ENCODE data around the gene RNF31.

Gene RNF31

DNA sequence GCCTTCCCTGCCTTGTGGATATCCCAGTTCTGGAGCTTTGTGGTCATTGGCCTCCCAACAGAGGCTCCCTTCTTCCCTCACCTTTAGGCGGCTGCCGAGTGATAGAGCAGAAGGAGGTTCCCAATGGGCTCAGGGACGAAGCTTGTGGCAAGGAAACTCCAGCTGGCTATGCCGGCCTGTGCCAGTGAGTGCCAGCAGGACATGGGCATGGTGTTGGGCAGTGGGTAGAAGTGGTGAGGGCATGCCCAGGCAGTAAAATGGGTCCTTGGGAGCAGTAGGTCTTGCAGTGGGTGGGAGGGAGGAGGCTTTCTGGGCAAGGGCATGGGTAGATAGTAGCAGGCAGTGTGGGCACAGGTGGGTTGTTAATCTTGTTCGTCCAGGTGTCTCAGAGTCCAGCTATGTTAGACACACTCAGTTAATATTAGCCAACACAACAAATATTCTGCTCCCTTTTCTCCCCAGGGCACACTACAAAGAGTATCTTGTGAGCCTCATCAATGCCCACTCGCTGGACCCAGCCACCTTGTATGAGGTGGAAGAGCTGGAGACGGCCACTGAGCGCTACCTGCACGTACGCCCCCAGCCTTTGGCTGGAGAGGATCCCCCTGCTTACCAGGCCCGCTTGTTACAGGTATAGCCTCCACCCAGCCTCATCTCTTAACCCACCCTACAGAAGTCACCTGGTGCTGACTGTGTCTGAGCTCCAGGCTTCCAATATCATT is 12.6 kb downstream of the RNF31 start:
- no peak for DNase-seq (ENCODE audit: low spot score)

DNA sequence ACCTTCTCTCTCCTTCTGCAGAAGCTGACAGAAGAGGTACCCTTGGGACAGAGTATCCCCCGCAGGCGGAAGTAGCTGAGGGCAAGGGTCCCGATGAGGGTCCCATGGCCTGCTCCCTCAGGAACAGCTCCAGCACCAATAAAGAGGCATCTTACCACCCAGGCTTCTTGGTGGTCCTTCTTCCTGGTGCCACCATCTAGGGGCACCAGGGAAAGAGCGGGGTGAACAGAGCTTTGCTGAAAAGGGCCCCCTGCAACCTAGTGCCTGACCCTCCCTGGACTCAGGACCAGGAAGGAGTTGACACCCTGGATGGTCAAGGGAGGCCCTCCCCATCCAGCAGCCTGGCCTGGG is 13.2 kb downstream of the RNF31 start:
- DNase-seq (ENCODE audit: low spot score) = no peak

DNA sequence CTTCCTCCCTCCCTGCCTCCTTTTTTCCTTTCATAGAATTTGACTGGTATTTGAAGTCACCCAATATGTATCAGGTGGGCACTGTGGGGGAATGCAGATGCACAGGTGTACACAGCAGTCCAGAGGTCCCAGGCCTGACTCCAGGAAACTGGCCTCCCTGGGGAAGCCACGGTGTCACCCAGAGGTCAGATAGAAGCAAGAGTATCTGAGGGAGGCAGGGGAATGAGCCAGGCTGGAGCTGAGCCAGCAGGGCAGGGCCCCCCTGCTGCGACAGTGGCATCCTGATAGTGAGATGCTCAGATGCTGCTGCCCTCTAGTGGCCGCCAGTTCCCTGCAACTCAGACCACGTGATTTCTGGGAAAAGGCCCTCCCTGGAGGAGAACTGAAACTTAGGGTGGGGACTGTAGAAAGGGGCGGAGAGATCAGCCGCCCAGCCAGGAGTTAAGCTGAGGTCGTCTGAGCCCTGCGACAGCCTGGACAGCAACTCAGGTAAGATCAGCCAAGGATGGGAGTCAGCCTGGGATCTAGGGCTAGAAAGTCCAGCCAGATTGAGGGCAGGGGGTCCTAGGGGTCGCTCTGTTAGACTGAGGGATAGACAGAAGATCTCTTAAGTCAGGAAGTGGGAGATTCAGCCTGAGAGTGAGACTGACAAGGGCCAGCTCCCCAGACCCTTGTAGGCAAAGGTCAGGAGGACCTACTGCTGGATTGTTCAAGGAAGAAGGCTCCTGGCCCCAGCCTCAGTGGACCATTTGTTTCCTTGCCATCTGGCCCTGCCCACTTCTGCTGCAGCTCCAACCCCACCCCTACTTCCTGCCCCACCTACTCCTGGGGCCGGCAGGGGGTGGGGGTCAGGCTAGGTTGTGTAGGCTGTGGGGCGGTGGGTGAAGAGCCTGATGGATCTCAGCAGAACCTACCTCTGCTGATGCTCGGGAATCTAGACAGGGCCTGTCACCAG is 13.8 kb downstream of the RNF31 start, which contains the start of gene IRF9:
Gene IRF9 (plus strand): TSS at position 416 of the 955 bp plus-strand sequence. CDS start 880 bp downstream, outside the sequence.
- peak; percentile 97 for DNase-seq (ENCODE audit: low spot score)

DNA sequence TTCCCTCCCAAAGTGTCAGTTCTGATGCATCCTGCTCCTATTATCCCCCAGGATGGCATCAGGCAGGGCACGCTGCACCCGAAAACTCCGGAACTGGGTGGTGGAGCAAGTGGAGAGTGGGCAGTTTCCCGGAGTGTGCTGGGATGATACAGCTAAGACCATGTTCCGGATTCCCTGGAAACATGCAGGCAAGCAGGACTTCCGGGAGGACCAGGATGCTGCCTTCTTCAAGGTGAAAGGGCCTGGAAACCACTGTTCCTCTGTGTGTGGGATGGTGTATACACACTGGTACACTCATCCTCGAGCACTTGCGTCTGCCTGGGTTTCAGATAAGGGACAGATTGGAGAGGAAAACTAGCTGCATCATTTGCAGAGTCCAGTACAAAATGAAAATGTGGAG is 14.8 kb downstream of the RNF31 start:
- no peak for DNase-seq (ENCODE audit: low spot score)

DNA sequence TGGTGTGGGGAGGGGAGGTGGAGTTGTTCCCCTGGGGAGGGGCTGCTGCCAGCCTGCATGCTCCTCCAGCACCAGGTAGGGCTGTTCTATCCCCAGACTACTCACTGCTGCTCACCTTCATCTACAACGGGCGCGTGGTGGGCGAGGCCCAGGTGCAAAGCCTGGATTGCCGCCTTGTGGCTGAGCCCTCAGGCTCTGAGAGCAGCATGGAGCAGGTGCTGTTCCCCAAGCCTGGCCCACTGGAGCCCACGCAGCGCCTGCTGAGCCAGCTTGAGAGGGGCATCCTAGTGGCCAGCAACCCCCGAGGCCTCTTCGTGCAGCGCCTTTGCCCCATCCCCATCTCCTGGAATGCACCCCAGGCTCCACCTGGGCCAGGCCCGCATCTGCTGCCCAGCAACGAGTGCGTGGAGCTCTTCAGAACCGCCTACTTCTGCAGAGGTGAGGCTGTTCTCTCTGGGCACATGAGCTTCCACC is 17.3 kb downstream of the RNF31 start:
- no peak for DNase-seq (ENCODE audit: low spot score)

DNA sequence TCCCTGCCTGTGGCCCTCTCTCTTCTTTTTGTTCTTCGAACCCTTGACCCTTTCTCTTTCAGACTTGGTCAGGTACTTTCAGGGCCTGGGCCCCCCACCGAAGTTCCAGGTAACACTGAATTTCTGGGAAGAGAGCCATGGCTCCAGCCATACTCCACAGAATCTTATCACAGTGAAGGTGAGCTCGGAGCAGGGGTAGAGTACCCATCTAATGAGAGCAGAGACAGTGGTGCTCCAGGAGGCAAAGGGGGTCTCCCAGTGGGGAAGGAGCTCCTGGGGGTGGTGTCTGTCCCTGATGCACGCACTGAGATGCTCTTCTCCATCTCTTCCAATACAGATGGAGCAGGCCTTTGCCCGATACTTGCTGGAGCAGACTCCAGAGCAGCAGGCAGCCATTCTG is 18.5 kb downstream of the RNF31 start:
- no peak for DNase-seq (ENCODE audit: low spot score)

DNA sequence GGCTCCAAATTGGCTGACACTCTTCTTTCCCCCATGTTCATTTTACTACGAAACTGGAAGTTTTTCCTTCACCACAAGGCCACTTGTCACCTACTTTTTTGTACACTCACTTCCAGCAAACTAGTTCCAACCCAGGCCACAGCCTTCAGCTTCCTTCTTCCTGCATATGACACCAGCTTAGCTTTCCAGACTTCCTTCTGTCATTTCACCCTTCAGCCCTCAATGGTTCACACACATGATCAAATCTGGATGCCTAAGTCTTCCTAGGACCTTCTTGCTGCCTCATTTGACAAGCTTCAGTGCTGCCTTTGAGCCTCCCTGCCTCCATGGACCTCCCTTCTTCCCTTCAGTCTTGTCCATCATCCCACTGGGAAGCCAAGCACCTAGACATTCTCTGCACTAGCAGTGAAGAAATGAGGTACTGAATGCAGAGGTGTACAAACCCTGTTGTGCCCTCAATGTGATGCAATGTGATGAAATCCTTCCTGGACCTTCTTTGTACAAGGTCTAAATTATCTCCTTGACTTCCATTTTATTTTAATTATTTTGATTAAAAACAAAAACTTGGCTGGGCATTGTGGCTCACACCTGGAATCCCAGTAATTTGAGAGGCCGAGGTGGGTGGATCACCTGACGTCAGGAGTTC is 20.3 kb downstream of the RNF31 start:
- no peak for DNase-seq (ENCODE audit: low spot score)

DNA sequence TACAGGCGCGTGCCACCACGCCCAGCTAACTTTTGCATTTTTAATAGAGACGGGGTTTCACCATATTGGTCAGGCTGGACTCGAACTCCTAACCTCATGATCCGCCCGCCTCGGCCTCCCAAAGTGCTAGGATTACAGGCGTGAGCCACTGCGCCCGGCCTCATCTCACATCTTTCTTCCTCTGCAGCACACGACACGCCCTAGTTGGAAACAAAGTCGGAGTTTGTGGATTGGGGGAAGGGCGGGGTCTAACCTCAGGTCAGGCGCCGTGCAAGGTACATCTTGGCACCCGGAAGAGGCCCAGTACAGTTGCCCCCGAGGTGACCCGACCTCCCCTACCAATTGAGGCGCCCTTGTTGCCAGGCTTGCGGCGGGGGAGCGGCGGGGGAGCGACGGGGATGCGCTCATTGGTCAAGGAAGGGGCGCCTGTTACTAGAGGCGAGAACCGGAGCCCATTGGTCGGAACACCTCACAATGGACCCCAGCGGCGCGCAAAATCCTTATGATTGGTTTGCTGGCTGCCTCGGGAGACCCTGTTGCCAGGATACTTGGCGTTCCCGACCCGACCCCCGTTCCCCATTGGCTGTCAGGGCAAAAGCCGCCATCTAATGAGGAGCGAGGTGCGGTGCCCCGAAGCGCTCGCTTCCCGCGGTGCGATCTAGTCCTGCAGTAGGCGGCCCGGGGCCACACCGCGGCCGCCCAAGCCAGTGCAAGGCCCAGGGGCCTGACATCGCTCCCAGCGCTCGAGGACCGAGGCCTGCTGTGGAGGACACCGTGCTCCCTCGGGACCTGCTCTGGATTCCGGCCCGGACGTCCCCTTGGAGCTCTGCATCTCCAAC is 24.3 kb downstream of the RNF31 start, which contains the start of gene REC8:
Gene REC8 (plus strand): TSS at position 659 of the 839 bp plus-strand sequence. CDS start 473 bp downstream, outside the sequence.
- no peak for DNase-seq (ENCODE audit: low spot score)

DNA sequence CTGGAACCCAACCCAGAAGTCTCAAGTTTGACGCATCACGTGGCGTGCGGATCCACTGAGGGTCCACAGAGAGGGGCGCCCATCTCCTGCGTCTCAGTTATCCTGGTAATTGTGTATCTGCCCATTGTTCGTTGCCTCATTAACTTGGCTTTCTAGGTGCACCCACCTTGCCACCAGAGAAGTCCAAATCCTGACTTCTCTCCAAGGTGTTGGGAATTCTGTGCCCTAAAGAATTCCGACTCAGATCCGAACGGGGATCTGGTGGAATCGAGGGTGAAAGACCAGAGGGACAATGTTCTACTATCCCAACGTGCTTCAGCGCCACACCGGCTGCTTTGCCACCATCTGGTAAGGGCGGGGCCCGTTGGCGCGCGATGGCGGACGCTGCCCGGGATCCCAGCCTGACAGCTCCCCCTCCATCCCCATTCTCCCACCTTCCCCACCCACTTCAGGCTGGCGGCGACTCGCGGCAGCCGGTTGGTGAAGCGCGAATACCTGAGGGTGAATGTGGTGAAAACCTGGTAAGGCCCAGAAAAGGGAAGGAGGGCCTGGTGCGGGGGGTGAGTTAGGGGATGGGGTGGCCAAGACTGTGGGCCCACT is 25.1 kb downstream of the RNF31 start:
- DNase-seq (ENCODE audit: low spot score) = no peak

DNA sequence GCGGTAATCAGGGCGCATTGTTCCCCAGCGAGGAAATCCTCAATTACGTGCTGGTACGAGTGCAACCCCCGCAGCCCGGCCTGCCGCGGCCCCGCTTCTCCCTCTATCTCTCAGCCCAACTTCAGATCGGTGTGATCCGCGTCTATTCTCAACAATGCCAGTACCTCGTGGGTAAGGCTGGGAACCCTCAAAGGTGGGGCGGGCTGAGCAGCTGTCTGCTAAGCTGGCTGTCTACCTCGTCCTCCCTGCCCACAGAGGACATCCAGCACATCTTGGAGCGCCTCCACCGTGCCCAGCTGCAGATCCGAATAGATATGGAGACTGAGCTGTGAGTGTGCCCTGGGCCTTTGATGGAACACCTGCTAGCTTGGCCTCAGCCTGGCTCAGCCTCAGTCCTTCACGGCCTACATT is 25.6 kb downstream of the RNF31 start:
- no peak for DNase-seq (ENCODE audit: low spot score)

DNA sequence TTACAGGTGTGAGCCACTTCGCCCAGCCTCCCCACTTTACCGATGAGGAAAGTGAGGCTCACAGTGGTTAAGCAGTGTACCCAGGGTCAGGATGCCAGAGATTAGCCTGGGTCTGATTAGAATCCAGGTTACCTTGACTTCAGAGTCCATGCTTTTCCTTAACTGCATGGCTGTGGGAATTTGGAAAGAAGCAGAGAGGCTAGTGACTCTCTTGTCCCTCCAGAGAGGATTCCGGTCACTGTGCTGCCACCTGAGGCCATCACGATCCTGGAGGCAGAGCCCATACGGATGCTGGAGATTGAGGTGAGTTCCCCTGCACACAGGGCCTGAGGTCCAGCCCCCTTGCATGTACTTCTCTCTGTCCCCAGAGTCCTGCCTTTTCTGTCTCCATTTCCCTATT is 29.3 kb downstream of the RNF31 start:
- DNase-seq (ENCODE audit: low spot score) = no peak

DNA sequence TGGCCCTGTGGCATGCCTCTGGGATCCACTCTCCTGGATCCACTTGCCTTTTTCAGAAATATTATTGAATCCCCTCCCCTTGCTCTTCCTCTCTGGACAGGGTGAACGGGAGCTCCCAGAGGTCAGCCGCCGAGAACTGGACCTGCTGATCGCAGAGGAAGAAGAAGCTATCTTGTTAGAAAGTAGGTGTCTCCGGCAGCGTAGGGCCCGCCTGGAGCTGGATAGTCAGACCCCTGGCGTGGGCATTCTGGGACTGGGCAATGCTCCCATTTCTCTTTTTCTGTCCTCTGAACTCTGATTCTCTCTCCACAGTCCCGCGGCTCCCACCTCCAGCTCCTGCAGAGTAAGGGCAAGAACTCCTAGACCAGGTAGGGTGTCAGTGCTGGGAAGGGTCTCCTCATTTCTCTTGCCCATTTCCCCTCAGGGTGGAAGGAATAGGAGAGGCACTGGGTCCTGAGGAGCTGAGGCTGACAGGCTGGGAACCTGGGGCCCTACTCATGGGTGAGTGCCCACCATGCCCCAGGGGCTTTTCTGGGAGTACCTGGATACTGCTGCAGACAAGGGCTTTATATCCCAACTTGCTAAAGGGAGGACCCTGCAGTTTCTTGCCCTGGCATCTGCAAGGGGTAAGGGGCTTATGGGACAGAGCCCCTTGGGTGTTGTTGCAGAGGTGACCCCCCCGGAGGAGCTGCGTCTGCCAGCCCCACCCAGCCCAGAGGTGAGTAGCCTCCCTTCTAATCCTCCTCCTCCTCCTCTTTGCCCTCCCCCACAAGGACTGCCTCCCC is 29.9 kb downstream of the RNF31 start:
- no peak for DNase-seq (ENCODE audit: low spot score)

DNA sequence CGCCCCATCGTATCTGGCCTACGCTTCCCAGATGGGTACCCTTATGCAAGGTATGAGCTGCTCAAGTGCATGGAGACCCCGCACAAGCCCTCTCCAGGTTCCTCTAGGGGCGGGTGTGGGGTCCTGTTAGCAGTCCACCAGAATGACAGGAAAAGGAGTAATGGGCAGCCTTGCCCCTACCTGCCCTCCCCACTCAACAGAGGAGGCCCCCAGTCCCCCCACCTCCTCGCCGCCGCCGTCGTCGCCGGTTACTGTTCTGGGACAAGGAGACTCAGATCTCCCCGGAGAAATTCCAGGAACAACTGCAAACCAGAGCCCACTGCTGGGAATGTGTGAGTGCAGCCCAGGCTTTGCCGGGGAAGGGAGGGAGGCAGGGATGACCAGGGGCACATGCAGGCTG is 30.6 kb downstream of the RNF31 start:
- DNase-seq (ENCODE audit: low spot score) = no peak

DNA sequence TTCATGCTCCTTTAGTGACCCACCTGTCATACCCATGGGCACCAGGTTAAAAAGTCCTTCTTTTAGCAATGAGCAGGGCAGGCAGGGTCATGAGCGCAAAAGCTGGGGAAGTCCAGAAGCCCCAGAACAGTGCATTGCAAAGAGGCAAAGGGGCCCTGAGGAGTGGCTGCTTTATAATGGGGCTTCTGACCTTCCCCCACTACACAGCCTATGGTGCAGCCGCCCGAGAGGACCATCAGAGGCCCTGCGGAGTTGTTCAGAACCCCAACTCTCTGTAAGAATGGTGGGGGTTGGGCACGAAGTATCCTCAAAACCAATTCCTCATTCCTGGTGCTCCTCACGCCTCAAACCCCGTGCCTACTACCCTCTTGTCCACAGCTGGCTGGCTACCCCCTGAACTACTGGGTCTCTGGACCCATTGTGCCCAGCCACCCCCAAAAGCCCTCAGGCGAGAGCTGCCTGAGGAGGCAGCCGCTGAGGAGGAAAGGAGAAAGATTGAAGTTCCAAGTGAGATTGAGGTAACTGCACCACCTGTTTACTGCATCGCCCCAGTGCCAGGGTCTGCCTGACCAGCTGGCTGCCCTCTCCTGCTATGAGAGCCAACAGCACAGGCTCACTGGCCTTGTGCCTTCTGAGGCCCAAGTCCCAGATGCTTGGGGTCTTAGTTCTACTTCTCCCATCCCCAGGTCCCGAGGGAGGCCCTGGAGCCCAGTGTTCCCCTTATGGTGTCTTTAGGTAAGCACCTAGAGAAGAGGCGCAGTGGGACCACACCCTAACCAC is 31.3 kb downstream of the RNF31 start:
- no peak for DNase-seq (ENCODE audit: low spot score)

DNA sequence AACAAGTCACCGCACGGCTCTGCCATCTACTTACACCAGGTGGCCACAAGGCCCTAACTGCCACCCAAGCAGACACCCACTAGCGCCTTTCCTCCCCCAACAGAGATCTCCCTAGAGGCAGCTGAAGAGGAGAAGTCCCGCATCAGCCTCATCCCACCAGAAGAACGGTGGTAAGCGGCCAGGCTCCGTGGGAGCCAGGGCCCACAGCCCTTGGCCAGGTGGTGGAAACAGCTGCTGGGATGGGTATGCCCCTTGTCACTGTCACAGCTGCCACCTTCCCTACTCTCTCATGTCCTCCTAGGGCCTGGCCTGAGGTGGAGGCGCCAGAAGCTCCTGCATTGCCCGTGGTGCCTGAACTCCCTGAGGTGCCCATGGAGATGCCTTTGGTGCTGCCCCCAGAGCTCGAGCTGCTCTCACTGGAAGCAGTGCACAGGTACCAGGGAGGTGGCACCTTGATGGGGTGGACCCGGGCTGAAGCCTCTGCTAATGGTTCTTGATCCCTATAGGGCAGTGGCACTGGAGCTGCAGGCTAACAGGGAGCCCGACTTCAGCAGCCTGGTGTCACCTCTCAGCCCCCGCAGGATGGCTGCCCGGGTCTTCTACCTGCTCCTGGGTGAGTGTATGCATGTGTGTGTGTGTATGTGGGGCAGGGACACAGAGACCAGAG is 32.1 kb downstream of the RNF31 start:
- no peak for DNase-seq (ENCODE audit: low spot score)

DNA sequence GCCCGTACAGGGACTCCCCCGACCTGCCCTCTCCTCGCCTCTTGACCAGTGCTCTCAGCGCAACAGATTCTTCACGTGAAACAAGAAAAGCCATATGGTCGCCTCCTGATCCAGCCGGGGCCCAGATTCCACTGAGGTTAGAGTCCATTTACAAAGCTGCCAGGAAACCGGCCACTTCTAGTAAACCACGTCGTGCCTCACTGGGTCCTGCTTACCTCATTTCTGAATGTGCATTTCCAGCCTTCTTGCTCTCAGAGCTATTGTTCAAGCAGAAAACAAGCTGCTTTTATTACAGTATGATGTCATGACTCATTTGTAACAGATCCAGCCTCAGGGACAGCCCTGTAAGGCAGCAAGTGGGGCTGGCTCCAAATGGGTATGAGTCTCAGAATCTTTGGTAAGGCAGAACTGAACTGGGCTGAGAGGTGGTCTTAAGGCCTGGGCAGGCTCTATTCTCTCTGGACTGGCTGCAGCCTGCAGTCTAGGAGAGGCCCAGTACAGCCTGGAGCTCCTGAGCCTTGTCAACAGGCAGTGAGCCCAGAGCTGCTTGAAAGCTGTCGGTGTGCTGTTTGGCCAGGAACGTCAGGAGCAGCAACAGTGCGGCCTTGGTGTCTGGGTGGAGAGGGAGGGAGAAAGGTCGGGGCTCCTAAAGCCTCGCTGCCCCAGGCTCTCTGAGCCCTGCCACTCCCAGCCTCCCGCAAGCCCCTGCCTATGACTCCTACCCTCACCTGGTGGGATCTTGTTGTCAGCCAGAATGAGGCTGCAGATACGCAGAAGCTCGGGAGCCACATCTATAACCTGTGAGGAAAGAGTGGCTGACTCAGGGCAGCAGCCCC is 32.9 kb downstream of the RNF31 start:
- DNase-seq (ENCODE audit: low spot score) = no peak

DNA sequence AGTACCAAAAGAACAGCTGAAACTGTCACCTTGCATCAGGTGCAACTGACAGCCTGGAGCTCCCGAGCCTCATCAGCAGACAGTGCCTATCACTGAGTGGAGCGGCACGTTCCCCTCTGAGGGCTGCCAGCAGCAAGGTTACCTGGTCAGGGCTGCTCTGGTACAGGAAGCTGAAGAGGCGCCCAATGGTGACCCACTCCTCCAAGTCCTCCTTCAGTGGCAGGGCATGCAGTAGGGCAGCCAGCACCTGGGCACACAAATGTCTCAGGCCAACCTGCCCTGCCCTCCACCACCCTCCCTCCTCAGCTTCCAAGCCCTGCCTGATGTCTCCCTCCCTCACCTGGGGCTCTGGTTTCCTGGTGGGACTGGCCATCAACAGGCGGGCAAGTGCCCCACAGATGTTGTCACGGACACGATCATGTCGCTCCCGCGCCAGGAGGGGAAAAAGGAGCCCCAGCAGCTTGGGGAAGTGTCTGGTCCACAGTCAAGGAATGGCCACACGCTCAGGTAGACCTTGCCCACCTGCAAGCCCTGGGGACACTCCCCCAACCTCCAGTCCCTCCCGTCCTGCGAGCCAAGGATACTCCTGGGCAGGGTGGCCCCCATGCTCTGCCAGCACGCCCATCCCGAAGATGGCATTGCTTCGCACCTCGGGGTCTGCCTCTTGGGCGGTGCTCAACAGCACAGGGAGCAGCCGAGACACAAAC is 34.2 kb downstream of the RNF31 start:
- no peak for DNase-seq (ENCODE audit: low spot score)

Measured in COLO829 (cell line).